Hepatocyte (in vitro differentiated cells): ENCODE measurements around the gene UNC119. TPM values are rescaled to one million over a fixed set of nuclear protein-coding genes. Genes with fewer than 3 reads are reported as not detected.

Source experiments
- DNase-seq: peaks from one replicate; pipeline ENCODE4 v3.0.0-alpha.2; 2016; ENCODE audit warnings: low spot score
- H2AFZ ChIP-seq: fragments of 200-600 bp; sonication (generic); 2 replicates; pipeline ENCODE4 v1.6.0; 2016; ENCODE audit warnings: antibody characterized with exemption, mild to moderate bottlenecking
- H3K27ac ChIP-seq: fragments of 200-600 bp; sonication (generic); 2 replicates; pipeline ENCODE4 v1.5.1; 2016; ENCODE audit warnings: mild to moderate bottlenecking
- H3K27me3 ChIP-seq: fragments of 200-600 bp; sonication (generic); 2 replicates; pipeline ENCODE4 v1.6.1; 2016
- H3K36me3 ChIP-seq: fragments of 200-600 bp; sonication (generic); replicated peaks from 2 replicates; pipeline ENCODE4 v1.5.1; 2016; ENCODE audit warnings: low read depth; ENCODE audit not compliant: insufficient read depth
- H3K4me1 ChIP-seq: fragments of 200-600 bp; sonication (generic); 2 replicates; pipeline ENCODE4 v1.5.1; 2016; ENCODE audit warnings: mild to moderate bottlenecking, moderate library complexity; ENCODE audit not compliant: insufficient read depth
- H3K4me2 ChIP-seq: fragments of 200-600 bp; sonication (generic); 2 replicates; pipeline ENCODE4 v1.6.0; 2016
- H3K4me3 ChIP-seq: fragments of 200-600 bp; sonication (generic); 2 replicates; pipeline ENCODE4 v1.5.1; 2016; ENCODE audit warnings: mild to moderate bottlenecking
- H3K79me2 ChIP-seq: fragments of 200-600 bp; sonication (generic); 2 replicates; pipeline ENCODE4 v1.6.0; 2017; ENCODE audit warnings: mild to moderate bottlenecking
- H3K9me2 ChIP-seq: fragments of 200-600 bp; sonication (generic); replicated peaks from 2 replicates; pipeline ENCODE4 v1.6.0; 2017; ENCODE audit warnings: mild to moderate bottlenecking; ENCODE audit not compliant: insufficient read depth
- H3K9me3 ChIP-seq: fragments of 200-600 bp; sonication (generic); 2 replicates; pipeline ENCODE4 v1.5.1; 2016; ENCODE audit warnings: low read depth, mild to moderate bottlenecking
- H4K20me1 ChIP-seq: fragments of 200-600 bp; sonication (generic); 2 replicates; pipeline ENCODE4 v1.6.0; 2016; ENCODE audit warnings: mild to moderate bottlenecking; ENCODE audit not compliant: insufficient read depth, poor library complexity, severe bottlenecking
- CTCF ChIP-seq: fragments of 200-600 bp; sonication (generic); IDR thresholded peaks from 2 replicates; pipeline ENCODE4 v1.5.1; 2016; ENCODE audit warnings: antibody characterized with exemption, mild to moderate bottlenecking; ENCODE audit not compliant: poor library complexity
- EZH2 ChIP-seq: fragments of 200-600 bp; sonication (generic); IDR thresholded peaks from 2 replicates; pipeline ENCODE4 v1.6.1; 2016; ENCODE audit warnings: antibody characterized with exemption, mild to moderate bottlenecking, borderline replicate concordance
- EZH2phosphoT487 ChIP-seq: fragments of 200-600 bp; sonication (generic); IDR thresholded peaks from one replicate; pipeline ENCODE4 v1.6.1; 2018; ENCODE audit warnings: antibody characterized with exemption, mild to moderate bottlenecking, low read depth, moderate library complexity; ENCODE audit not compliant: unreplicated experiment, severe bottlenecking
- WGBS: methylation state at CpG from one replicate; pipeline ENCODE4 v1.1.6; 2016; ENCODE audit warnings: low lambda C conversion rate; ENCODE audit errors: missing lambda C conversion rate; 5-methylcytosine and 5-hydroxymethylcytosine counted together
- polyA plus RNA-seq: library from polyadenylated mRNA; unstranded; fragments of >200 nt; fragmentation: Nextera tagmentation; extraction: Ambion mirVana; gene quantifications from 2 replicates; pipeline ENCODE4 v1.2.1, GENCODE V29; 2016
- total RNA-seq: library from RNA; depleted of rRNA; stranded (reverse); fragments of >200 nt; gene quantifications from 2 replicates; pipeline ENCODE4 v1.2.3, GENCODE V29; 2014

Gene UNC119
- total and polyA plus RNA-seq, 2 experiments from 2014 or later = 68.1 to 87.6 TPM

GRCh38 chr17:28520687-28521086 is 31.7 kb downstream of the UNC119 start:
- no peaks in the 10 kb centered on the region for H3K36me3 ChIP-seq
- no peaks in the 10 kb centered on the region for H4K20me1 ChIP-seq
- TF ChIP-seq EZH2phosphoT487 (no peak), EZH2 (no peak), CTCF (no peak)
- H3K27ac ChIP-seq = no peak overlapping the region
- 88% methylated on average over 6 of the region's 6 CpGs for WGBS
- H3K27me3 ChIP-seq = no peaks in the 10 kb centered on the region
- peaks cover 13% of the 10 kb centered on the region for H3K4me1 ChIP-seq
- no peaks in the 10 kb centered on the region for H3K9me3 ChIP-seq
- H3K79me2 ChIP-seq = no peaks in the 10 kb centered on the region
- no peak for DNase-seq
- no peak overlapping the region for H3K4me2 ChIP-seq
- H3K4me3 ChIP-seq = no peak overlapping the region
- H2AFZ ChIP-seq = no peak overlapping the region
- H3K9me2 ChIP-seq = no peaks in the 10 kb centered on the region

GRCh38 chr17:28519236-28519635 is 33.2 kb downstream of the UNC119 start:
- Histone ChIP-seq H4K20me1 (no peaks in the 10 kb centered on the region), H3K36me3 (no peaks in the 10 kb centered on the region), H3K9me3 (no peaks in the 10 kb centered on the region), H3K9me2 (no peaks in the 10 kb centered on the region), H3K4me3 (no peak overlapping the region), H3K27ac (no peak overlapping the region), H3K4me2 (no peak overlapping the region), H3K27me3 (no peaks in the 10 kb centered on the region), H3K79me2 (no peaks in the 10 kb centered on the region), H3K4me1 (peaks cover under 1% of the 10 kb centered on the region), H2AFZ (no peak overlapping the region)
- TF ChIP-seq CTCF = no peak
- no peak for TF ChIP-seq EZH2phosphoT487
- no peak for TF ChIP-seq EZH2
- no peak for DNase-seq
- WGBS = 83% methylated on average over 5 of the region's 5 CpGs

- Histone ChIP-seq H3K4me3 (no peak overlapping the region), H3K4me1 (no peaks in the 10 kb centered on the region), H2AFZ (no peak overlapping the region), H4K20me1 (no peaks in the 10 kb centered on the region), H3K9me2 (no peaks in the 10 kb centered on the region), H3K79me2 (no peaks in the 10 kb centered on the region), H3K27ac (no peak overlapping the region), H3K36me3 (no peaks in the 10 kb centered on the region), H3K9me3 (no peaks in the 10 kb centered on the region), H3K27me3 (no peaks in the 10 kb centered on the region), H3K4me2 (no peak overlapping the region)
- 94% methylated on average over 7 of the region's 7 CpGs for WGBS
- TF ChIP-seq EZH2phosphoT487 (no peak), EZH2 (no peak), CTCF (no peak)
- no peak for DNase-seq
Observed at GRCh38 chr17:28518578-28518977, 33.8 kb downstream of the UNC119 start.

- Histone ChIP-seq H3K79me2 (no peaks in the 10 kb centered on the region), H3K4me1 (no peaks in the 10 kb centered on the region), H4K20me1 (no peaks in the 10 kb centered on the region), H3K4me2 (no peak overlapping the region), H3K9me3 (no peaks in the 10 kb centered on the region), H3K27me3 (no peaks in the 10 kb centered on the region), H3K9me2 (no peaks in the 10 kb centered on the region), H2AFZ (no peak overlapping the region), H3K4me3 (no peak overlapping the region), H3K27ac (no peak overlapping the region), H3K36me3 (no peaks in the 10 kb centered on the region)
- WGBS = 85% methylated on average over 6 of the region's 6 CpGs
- TF ChIP-seq EZH2phosphoT487 (no peak), EZH2 (no peak), CTCF (no peak)
- no peak for DNase-seq
Observed at GRCh38 chr17:28518132-28518531, 34.3 kb downstream of the UNC119 start.
